ACC112 (cell line): ENCODE measurements around the gene NFIB.

Source experiments
- H2AFZ ChIP-seq: fragments of 200-600 bp; sonication (generic); one replicate; pipeline ENCODE4 v1.6.0; 2017; ENCODE audit warnings: antibody characterized with exemption, low read length; ENCODE audit not compliant: unreplicated experiment
- H3K27ac ChIP-seq: fragments of 200-600 bp; sonication (generic); 2 replicates; pipeline ENCODE4 v1.5.1; 2014; ENCODE audit warnings: low read depth, mild to moderate bottlenecking, antibody characterized with exemption, low read length, moderate library complexity
- H3K27me3 ChIP-seq: fragments of 200-600 bp; sonication (generic); 2 replicates; pipeline ENCODE4 v1.6.1; 2014; ENCODE audit warnings: mild to moderate bottlenecking, antibody characterized with exemption, low read length, moderate library complexity, mixed read lengths; ENCODE audit not compliant: insufficient read depth
- H3K36me3 ChIP-seq: fragments of 200-600 bp; sonication (generic); 2 replicates; pipeline ENCODE4 v1.6.1; 2016; ENCODE audit warnings: mild to moderate bottlenecking, antibody characterized with exemption, low read length, moderate library complexity, mixed read lengths; ENCODE audit not compliant: insufficient read depth
- H3K4me1 ChIP-seq: fragments of 200-600 bp; sonication (generic); one replicate; pipeline ENCODE4 v1.6.1; 2016; ENCODE audit warnings: low read length, mixed read lengths; ENCODE audit not compliant: insufficient read depth, unreplicated experiment, control insufficient read depth
- H3K4me3 ChIP-seq: fragments of 200-600 bp; sonication (generic); 2 replicates; pipeline ENCODE4 v1.5.1; 2014; ENCODE audit warnings: mild to moderate bottlenecking, low read depth, low read length
- H3K79me2 ChIP-seq: fragments of 200-600 bp; sonication (generic); one replicate; pipeline ENCODE4 v1.6.0; 2016; ENCODE audit warnings: low read length; ENCODE audit not compliant: control insufficient read depth, unreplicated experiment, insufficient read depth

NFIB gene

GRCh38 chr9:14153310-14153720 lies 160.6 kb downstream of the NFIB start:
- Histone ChIP-seq H3K4me3 (peak overlapping the region; percentile 54), H3K27me3 (no peaks in the 10 kb centered on the region), H3K27ac (no peak overlapping the region), H3K4me1 (peaks cover 35% of the 10 kb centered on the region), H2AFZ (peak overlapping the region; percentile 46), H3K79me2 (peaks cover 12% of the 10 kb centered on the region), H3K36me3 (peaks cover 8% of the 10 kb centered on the region)

- H3K36me3 ChIP-seq, result peaks cover 14% of the 10 kb centered on the region
- H3K79me2 ChIP-seq, result peaks cover 5% of the 10 kb centered on the region
- H3K4me1 ChIP-seq, result peaks cover 41% of the 10 kb centered on the region
- H3K4me3 ChIP-seq, result no peak overlapping the region
- H3K27ac ChIP-seq, result no peak overlapping the region
- no peak overlapping the region for H2AFZ ChIP-seq
- H3K27me3 ChIP-seq, result no peaks in the 10 kb centered on the region
Measured at GRCh38 chr9:14151451-14151850, 162.5 kb downstream of the NFIB start.

GRCh38 chr9:14148501-14149103 lies 165.3 kb downstream of the NFIB start:
- Histone ChIP-seq H3K27ac (peak overlapping the region; percentile 66), H3K79me2 (peaks cover 8% of the 10 kb centered on the region), H3K27me3 (no peaks in the 10 kb centered on the region), H2AFZ (no peak overlapping the region), H3K4me1 (peaks cover 33% of the 10 kb centered on the region), H3K4me3 (0 out of 2 replicates have a peak overlapping the region, but pooled peaks have one; percentile 1), H3K36me3 (peaks cover 21% of the 10 kb centered on the region; the same call in 1 of the 2 replicates)

- no peaks in the 10 kb centered on the region for H3K27me3 ChIP-seq
- H3K27ac ChIP-seq, result no peak overlapping the region
- no peak overlapping the region for H3K4me3 ChIP-seq
- H3K4me1 ChIP-seq, result peaks cover 26% of the 10 kb centered on the region
- peaks cover 4% of the 10 kb centered on the region for H3K79me2 ChIP-seq
- H2AFZ ChIP-seq, result no peak overlapping the region
- H3K36me3 ChIP-seq, result peaks cover 21% of the 10 kb centered on the region; the same call in 1 of the 2 replicates
Measured at GRCh38 chr9:14147738-14148137, 166.2 kb downstream of the NFIB start.

- Histone ChIP-seq H3K27me3 (no peaks in the 10 kb centered on the region), H3K4me3 (no peak overlapping the region), H3K79me2 (peaks cover 4% of the 10 kb centered on the region), H3K27ac (peak overlapping the region; percentile 42), H3K4me1 (peaks cover 26% of the 10 kb centered on the region), H3K36me3 (peaks cover 30% of the 10 kb centered on the region; the same call in 1 of the 2 replicates), H2AFZ (no peak overlapping the region)
Measured at GRCh38 chr9:14146201-14146874, 167.6 kb downstream of the NFIB start.

GRCh38 chr9:14144215-14144614 lies 169.7 kb downstream of the NFIB start:
- Histone ChIP-seq H2AFZ (no peak overlapping the region), H3K36me3 (peaks cover 27% of the 10 kb centered on the region; the same call in 1 of the 2 replicates), H3K27ac (no peak overlapping the region), H3K4me3 (no peak overlapping the region), H3K79me2 (peaks cover 4% of the 10 kb centered on the region), H3K4me1 (peaks cover 23% of the 10 kb centered on the region), H3K27me3 (no peaks in the 10 kb centered on the region)

- H3K4me1 ChIP-seq, result peaks cover 7% of the 10 kb centered on the region
- H3K4me3 ChIP-seq, result no peak overlapping the region
- H3K27ac ChIP-seq, result no peak overlapping the region
- peaks cover 4% of the 10 kb centered on the region for H3K79me2 ChIP-seq
- H2AFZ ChIP-seq, result no peak overlapping the region
- H3K27me3 ChIP-seq, result no peaks in the 10 kb centered on the region
- H3K36me3 ChIP-seq, result peaks cover 22% of the 10 kb centered on the region; the same call in 1 of the 2 replicates
Measured at GRCh38 chr9:14141699-14142098, 172.2 kb downstream of the NFIB start.

GRCh38 chr9:14140096-14140697 lies 173.7 kb downstream of the NFIB start:
- Histone ChIP-seq H3K36me3 (peaks cover 13% of the 10 kb centered on the region; the same call in 1 of the 2 replicates), H3K27ac (no peak overlapping the region), H3K27me3 (no peaks in the 10 kb centered on the region), H2AFZ (no peak overlapping the region), H3K79me2 (no peaks in the 10 kb centered on the region), H3K4me3 (no peak overlapping the region), H3K4me1 (no peaks in the 10 kb centered on the region)

GRCh38 chr9:14139287-14139686 lies 174.7 kb downstream of the NFIB start:
- H3K36me3 ChIP-seq, result 0 out of 2 replicates have a peak, but pooled peaks cover 12% of the 10 kb centered on the region
- no peak overlapping the region for H3K27ac ChIP-seq
- no peak overlapping the region for H2AFZ ChIP-seq
- H3K27me3 ChIP-seq, result no peaks in the 10 kb centered on the region
- H3K79me2 ChIP-seq, result no peaks in the 10 kb centered on the region
- no peaks in the 10 kb centered on the region for H3K4me1 ChIP-seq
- no peak overlapping the region for H3K4me3 ChIP-seq

GRCh38 chr9:14136646-14137370 lies 177.1 kb downstream of the NFIB start:
- Histone ChIP-seq H3K79me2 (no peaks in the 10 kb centered on the region), H3K27me3 (no peaks in the 10 kb centered on the region), H3K4me3 (no peak overlapping the region), H2AFZ (no peak overlapping the region), H3K27ac (no peak overlapping the region), H3K4me1 (no peaks in the 10 kb centered on the region), H3K36me3 (peaks cover 5% of the 10 kb centered on the region; the same call in 1 of the 2 replicates)
